Measurements from ENCODE around the gene CCDC43.
A peak's percentile ranks its signal among the peaks of the same experiment; 100 is the strongest.
"Not testable (repeated sequence)": the region's sequence is repeated elsewhere in the genome, so short reads cannot be mapped to it uniquely, and the experiment has no call there.

The CCDC43 gene

GRCh38 chr17:44689477-44690217 lies at the start of gene CCDC43:
Gene CCDC43, minus strand, starts transcription at chr17:44689776. Its CDS starts 23 bp downstream, at chr17:44689753.
- TF ChIP-seq CTCF (IDR thresholded peaks at IDR 0.05; ENCODE audit: insufficient read depth, low read depth, low read length, missing control alignments): no peak
- H3K4me3 ChIP-seq (ENCODE audit: low read depth, low read length): peak within 1 kb of the TSS; percentile 88
- peak; percentile 96 for DNase-seq (ENCODE audit: low read depth)

- no peak for TF ChIP-seq CTCF (IDR thresholded peaks at IDR 0.05; ENCODE audit: insufficient read depth, low read depth, low read length, missing control alignments)
- H3K4me3 ChIP-seq (ENCODE audit: low read depth, low read length): no peak overlapping the region
- DNase-seq (ENCODE audit: low read depth): peak; percentile 15
Measured at GRCh38 chr17:44738214-44738906, 48.8 kb upstream of the CCDC43 start.

GRCh38 chr17:44736551-44737240 lies 47.1 kb upstream of the CCDC43 start:
- no peak overlapping the region for H3K4me3 ChIP-seq (ENCODE audit: low read depth, low read length)
- no peak for DNase-seq (ENCODE audit: low read depth)
- TF ChIP-seq CTCF (IDR thresholded peaks at IDR 0.05; ENCODE audit: insufficient read depth, low read depth, low read length, missing control alignments): no peak

- TF ChIP-seq CTCF (IDR thresholded peaks at IDR 0.05; ENCODE audit: insufficient read depth, low read depth, low read length, missing control alignments): no peak
- no peak for DNase-seq (ENCODE audit: low read depth)
- no peak overlapping the region for H3K4me3 ChIP-seq (ENCODE audit: low read depth, low read length)
Measured at GRCh38 chr17:44734272-44734671, 44.7 kb upstream of the CCDC43 start.

- DNase-seq (ENCODE audit: low read depth): no peak
- no peak for TF ChIP-seq CTCF (IDR thresholded peaks at IDR 0.05; ENCODE audit: insufficient read depth, low read depth, low read length, missing control alignments)
- no peak overlapping the region for H3K4me3 ChIP-seq (ENCODE audit: low read depth, low read length)
Measured at GRCh38 chr17:44733753-44734152, 44.2 kb upstream of the CCDC43 start.

GRCh38 chr17:44726121-44726520 lies 36.5 kb upstream of the CCDC43 start:
- not testable (repeated sequence) for DNase-seq (ENCODE audit: low read depth)

GRCh38 chr17:44722254-44722653 lies 32.7 kb upstream of the CCDC43 start:
- no peak for TF ChIP-seq CTCF (IDR thresholded peaks at IDR 0.05; ENCODE audit: insufficient read depth, low read depth, low read length, missing control alignments)
- H3K4me3 ChIP-seq (ENCODE audit: low read depth, low read length): no peak overlapping the region
- DNase-seq (ENCODE audit: low read depth): no peak

More at GRCh38 chr17:44726121-44726520, 36.5 kb upstream of the CCDC43 start:
- not testable (repeated sequence) for H3K4me3 ChIP-seq (ENCODE audit: low read depth, low read length)

All from GM12865 (cell line).